Ammon's horn (tissue), 1 donor: ENCODE measurements around the gene SLC25A23.
A peak's percentile ranks its signal among the peaks of the same experiment; 100 is the strongest.

ENCODE experiments used
- DNase-seq: peaks from one replicate; pipeline ENCODE4 v3.0.0-alpha.2; 2016; ENCODE audit warnings: low spot score

The SLC25A23 gene

DNA sequence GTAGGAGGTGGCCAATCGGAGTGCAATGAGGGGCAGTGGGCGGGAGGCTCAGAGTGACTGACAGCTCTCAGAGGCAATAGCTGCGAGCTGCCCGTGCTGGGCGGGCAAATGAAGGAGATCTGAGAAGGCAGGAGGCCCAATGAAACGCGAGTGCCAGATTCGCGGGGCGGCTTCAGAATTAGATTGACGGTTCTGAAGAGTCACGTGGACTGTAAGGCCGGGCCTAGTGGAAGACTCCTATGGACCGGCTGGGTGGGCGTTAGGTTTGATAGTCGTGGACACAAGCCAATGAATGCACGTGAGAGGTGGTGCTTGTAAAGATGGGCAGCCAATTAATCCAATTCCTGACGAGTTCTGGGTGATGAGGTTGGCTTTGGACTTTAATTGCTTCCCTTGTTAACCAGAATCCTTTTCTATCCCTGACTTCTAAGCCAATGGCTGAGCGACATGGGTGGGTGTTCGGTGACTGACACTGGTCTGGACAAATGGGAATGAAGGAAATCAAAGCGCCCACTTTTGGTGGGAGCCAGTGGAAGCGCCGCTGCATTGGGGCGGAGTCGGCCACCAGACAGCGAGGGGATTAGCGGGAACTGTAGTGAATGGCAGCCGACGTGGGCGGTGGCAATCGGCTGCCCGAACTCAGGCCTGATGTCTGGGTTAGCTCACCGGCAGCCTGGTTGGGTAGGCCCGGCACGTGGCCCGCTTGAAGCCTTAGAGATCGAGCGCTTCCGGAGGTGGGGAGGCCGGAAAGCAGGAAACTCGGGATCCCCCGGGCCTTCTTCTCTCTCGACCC is 34.5 kb downstream of the SLC25A23 start:
- peak; percentile 100 for DNase-seq

- no peak for DNase-seq
Measured at GRCh38 chr19:6424195-6424938, 35.2 kb downstream of the SLC25A23 start, which contains the start of gene KHSRP. KHSRP (minus strand) TSS chr19:6424811; CDS start chr19:6424701, 110 bp downstream.

- no peak for DNase-seq
Measured at GRCh38 chr19:6423499-6424194, 35.9 kb downstream of the SLC25A23 start.

GRCh38 chr19:6421075-6422014 is 38.2 kb downstream of the SLC25A23 start:
- no peak for DNase-seq

- no peak for DNase-seq
Measured at GRCh38 chr19:6418562-6418932, 41.0 kb downstream of the SLC25A23 start.

DNA sequence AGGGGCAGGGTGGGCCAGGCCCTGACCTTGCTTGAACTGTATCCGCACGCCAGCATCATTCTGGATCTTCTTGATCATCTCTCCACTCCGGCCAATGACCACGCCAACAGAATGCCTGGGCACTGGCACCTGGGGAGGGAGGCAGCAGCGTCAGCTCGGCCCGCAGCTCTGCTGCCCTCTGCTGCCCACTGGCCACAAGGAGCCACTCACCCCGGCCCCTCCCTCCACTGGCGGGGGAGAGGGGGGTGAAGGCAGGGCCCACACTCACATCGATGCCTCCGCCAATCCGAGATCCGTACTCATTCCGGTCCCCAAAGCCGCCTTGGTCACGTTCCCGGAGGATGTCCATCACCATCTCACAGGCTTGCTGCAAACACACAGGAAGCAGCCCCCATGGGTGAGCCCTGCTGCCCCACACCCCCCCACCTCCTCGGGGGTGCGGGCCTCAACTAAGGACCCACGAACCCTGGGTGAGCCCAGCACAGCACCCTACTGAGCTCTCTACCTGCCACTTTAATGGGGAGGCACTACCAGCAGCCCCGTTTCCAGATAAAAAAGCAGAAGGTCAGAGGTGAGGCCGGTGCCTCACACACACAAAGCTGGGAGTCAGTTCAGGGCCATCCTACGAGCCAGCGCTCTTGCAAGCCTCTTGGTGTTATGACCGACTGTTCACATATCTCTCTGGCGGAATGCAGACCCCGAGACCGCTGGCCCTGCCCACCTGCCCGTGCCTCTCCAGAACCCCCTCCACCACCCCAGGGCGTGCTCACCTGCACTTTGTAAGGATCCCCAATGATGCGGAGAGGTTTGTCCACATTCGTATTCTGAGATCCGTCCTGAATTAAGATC is 41.7 kb downstream of the SLC25A23 start:
- DNase-seq, result peak; percentile 60

DNA sequence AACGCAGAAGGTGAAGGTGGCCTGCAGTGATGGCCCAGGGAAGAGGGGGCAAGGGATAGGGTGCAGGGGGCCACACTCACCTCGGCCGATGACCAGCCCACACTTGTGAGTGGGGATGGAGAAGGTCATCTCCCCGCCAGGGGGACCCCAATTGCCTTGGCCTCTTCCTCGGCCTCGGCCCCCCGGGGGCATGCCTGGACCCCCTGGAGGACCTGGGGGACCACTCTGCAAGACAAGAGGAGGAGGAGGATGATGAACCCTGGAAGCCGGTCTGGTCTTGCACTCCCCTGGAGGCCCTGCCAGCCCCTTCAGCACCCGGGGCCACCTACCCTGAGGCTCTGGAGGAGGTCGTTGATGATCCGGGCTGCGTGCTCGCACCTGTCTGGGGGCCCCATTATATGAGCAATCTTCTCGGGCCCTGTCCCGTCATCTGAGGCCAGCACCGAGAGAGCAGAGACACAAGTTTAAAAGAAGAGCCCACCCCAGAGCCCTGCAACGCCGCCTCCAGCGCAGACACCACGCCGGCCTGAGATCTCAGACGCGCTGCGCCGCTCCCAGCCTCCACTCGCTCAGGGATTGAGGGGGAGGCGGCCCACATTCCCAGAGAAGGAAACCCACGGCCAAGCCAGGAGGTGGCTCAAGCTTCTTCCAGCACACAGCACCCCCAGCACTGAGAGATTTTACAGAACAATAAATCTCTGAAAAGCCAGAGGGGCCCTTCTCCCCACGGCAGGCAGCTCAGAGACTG is 42.8 kb downstream of the SLC25A23 start:
- DNase-seq, result no peak

DNA sequence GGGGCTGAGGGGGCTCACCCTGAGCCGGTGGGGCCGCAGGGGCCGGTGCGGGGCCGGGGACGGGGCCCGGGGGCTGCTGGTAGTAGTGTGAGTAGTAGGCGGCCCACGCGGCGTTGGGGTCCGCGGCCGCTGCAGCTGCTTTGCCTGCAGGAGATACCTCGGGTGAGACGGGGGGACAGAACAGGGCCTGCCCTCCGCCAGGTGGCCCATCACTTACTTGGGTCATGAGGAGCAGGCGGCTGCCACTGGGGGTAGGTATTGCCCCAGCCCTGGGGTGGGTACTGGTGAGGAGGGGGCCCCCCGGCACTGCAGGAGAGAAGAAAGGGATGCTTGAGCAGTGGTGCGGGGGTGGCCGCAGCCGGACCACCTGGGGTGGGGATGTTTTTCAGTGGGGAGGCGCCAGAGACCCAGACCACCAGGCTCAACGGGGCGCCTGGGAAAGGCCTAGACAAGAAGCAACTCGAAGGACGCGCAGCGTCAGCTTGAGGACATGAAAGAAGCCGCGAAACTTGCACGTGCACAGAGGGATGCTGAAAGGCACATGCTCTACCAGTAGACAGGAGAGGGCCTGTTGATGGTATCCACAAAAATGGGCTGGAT is 43.9 kb downstream of the SLC25A23 start:
- no peak for DNase-seq

- no peak for DNase-seq
Measured at GRCh38 chr19:6414793-6415590, 44.6 kb downstream of the SLC25A23 start.

DNA sequence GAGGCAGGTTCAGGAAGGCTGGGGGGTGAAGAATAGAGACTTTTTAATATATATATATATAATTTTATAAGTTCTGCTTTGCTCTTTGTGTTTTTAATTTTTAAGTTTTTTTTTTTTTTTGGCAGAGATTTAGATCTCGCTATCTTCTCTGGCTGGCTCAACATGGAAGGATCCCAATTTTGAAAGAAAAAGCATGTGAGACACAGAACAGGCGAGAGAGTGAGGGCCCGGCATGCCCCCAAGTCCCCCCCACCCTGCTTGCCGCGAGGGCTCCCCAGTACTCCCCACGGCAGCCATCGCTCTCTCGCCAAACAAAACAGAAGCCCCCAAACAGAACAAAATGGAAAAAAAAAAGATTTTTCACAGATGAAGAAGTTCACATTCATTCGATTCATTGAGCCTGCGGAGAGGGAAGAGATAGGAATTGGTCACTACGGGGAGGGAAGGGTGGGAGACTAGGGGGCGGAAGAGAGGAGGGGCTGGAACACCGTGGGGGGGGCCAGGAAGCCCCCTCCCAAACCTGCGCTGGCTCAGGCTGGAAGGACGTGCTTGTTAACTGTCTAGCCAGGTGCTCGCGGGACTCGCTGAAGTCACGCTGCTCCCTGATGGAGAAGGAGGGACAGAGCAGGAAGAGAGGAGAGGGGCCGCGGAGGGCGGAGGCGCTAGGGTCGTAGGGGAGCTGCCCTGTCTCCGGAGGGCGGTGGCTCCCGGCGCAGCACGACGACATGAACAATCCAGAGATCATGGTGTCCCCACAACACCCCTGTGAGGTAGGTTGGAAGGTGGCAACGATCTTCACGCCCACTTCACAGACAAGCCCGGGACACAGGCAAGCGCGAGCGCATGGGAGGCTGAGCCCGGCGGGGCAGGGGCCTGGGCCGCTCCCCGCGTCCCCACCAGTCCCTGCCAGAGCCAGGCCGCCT is 45.6 kb downstream of the SLC25A23 start:
- no peak for DNase-seq

DNA sequence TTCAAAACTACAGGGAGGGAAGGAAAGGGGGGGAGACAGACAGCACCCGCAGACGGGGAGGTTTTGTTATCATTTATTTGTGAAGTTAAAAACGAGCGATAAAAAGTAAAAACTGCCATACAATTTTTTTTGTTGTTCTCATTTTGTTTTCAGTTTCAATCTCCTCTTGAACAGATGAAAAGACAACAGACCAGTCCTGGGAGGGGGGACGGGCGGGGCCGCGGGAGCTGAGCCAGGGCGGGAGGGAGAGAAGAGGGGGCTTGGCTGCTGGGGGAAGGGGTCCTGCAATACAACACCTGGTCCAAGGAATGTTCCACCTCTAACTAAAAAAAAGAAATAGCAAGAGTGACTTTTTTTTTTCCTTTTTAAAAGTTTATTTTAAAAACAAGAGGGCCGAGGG is 46.3 kb downstream of the SLC25A23 start:
- DNase-seq, result no peak

- no peak for DNase-seq
Measured at GRCh38 chr19:6412447-6413091, 47.0 kb downstream of the SLC25A23 start.

DNA sequence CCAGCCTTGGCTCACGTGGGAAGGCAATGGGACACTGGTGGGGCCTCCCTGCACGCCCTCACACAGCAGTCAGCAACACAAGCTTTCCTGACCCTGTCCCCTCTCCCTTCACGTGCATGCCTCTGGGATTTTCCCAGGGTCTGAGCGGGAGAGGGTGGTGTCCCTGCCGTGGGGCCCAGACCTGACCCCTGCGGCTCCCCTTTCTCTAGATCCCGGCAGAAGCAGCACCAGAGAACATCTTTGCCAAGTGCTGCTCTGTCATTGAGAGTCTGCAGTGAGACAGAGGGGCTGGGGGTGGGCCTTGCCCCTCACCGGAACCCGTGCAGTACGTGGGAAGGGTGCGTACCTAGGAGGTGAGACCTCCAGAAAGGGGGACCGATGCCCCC is 47.5 kb downstream of the SLC25A23 start:
- DNase-seq, result no peak

DNA sequence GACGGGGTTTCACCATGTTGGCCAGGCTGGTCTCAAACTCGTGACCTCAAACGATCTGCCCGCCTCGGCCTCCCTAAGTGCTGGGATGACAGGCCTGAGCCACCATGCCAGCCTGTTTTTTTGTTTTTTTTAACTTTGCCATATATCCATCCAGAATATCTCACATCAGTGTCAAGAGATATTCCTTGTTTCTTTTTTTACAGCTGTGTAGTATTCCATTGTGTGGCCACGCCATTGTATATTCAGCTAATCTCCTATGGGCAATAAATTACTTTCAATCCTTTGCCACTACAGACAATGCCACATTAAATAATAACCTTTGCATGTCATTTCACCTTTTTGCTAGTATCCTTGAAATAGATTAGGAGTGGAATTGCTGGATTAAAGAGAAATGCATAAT is 50.2 kb downstream of the SLC25A23 start:
- DNase-seq, result no peak

GRCh38 chr19:6406401-6406800 is 53.2 kb downstream of the SLC25A23 start:
- no peak for DNase-seq

- peak; percentile 94 for DNase-seq
Measured at GRCh38 chr19:6402837-6403608, 56.6 kb downstream of the SLC25A23 start.
